B cell (primary cell): ENCODE results near the gene S1PR1.

Experiments used
- CTCF ChIP-seq: fragments of 200-600 bp; IDR thresholded peaks from one replicate; pipeline ENCODE4 v1.8.0; 2022; ENCODE audit warnings: antibody characterized with exemption, mild to moderate bottlenecking
- EZH2 ChIP-seq: IDR thresholded peaks from 2 replicates; pipeline ENCODE4 v1.6.1; 2012; ENCODE audit warnings: borderline replicate concordance, low read depth, mild to moderate bottlenecking, moderate library complexity, low read length; ENCODE audit not compliant: insufficient read depth, poor library complexity, severe bottlenecking

GRCh38 chr1:101261623-101262022 is 24.8 kb downstream of the S1PR1 start:
- TF ChIP-seq CTCF (no peak), EZH2 (no peak)
